Ovary (tissue), 9 donors: ENCODE results near the gene DTNBP1. TPM values are rescaled to one million over a fixed set of nuclear protein-coding genes. Genes with fewer than 3 reads are reported as not detected.

Experiments
- DNase-seq, 5 donors: peaks; one replicate each; pipeline ENCODE4 v3.0.0-alpha.2; 2019 to 2020
- H3K27ac ChIP-seq, 2 donors: fragments of 200-600 bp; one replicate each; pipeline versions ENCODE4 v1.5.1 to v1.8.0; 2019 to 2022
- H3K27me3 ChIP-seq: fragments of 200-600 bp; one replicate; pipeline ENCODE4 v1.8.0; 2022
- H3K36me3 ChIP-seq: fragments of 200-600 bp; sonication (generic); one replicate; pipeline ENCODE4 v1.5.1; 2019
- H3K4me1 ChIP-seq: one replicate; pipeline ENCODE4 v1.8.1; 2013; ENCODE audit warnings: mild to moderate bottlenecking, moderate library complexity; ENCODE audit not compliant: insufficient read depth
- H3K4me3 ChIP-seq: fragments of 200-600 bp; sonication (generic); one replicate; pipeline ENCODE4 v1.5.1; 2017
- H3K9me3 ChIP-seq, 2 donors: fragments of 200-600 bp in 1 of 2; sonication (generic) in 1 of 2; one replicate each; pipeline versions ENCODE4 v1.5.1 to v1.8.1; 2013 to 2019; ENCODE audit warnings: mild to moderate bottlenecking in 1 of 2, moderate library complexity in 1 of 2
- EP300 ChIP-seq: sonication (generic); formaldehyde crosslinking; IDR thresholded peaks from one replicate; pipeline ENCODE4 v1.6.1; 2017; ENCODE audit warnings: antibody characterized with exemption
- POLR2A ChIP-seq: fragments of 450-650 bp; IDR thresholded peaks from one replicate; pipeline ENCODE4 v1.6.1; 2017; ENCODE audit warnings: antibody characterized with exemption, mild to moderate bottlenecking, moderate library complexity
- WGBS, 3 donors: extraction: QIAGEN DNeasy Blood & Tissue Kit in 1 of 3; methylation state at CpG; one replicate each; pipeline versions ENCODE4 v1.1.5 to v1.1.7; 2013 to 2017; 5-methylcytosine and 5-hydroxymethylcytosine counted together
- intact Hi-C, 4 donors: fragments of 100-400 bp; cut with DNase I; formaldehyde crosslinking; loops; one replicate each; pipeline versions ENCODE4 v1.11.0 to v1.15.1; 2022 to 2023
- polyA plus RNA-seq, 2 donors: library from polyadenylated mRNA; stranded (reverse); fragments of 200-250 nt in 1 of 2; fragments of 350-450 nt in 1 of 2; fragmentation: Illumina TruSeq in 1 of 2; extraction: RNeasy Lipid Tissue Mini Kit (QIAGEN cat#74804) in 1 of 2; gene quantifications; one replicate each; pipeline ENCODE4 v1.2.3, GENCODE V29; 2013 to 2014
- total RNA-seq, 7 donors: library from RNA; depleted of rRNA in 2 of 7; stranded (reverse); fragments of >200 nt in 2 of 7; fragmentation: NEBNext Ultra II Directional in 3 of 7; extraction: Animal tissue kit (Norgen Biotek cat#: 25700) in 3 of 7; gene quantifications; one replicate each; pipeline versions ENCODE4 v1.1.0 to v1.2.4, GENCODE V29; 2016 to 2023
- TF ChIP-seq, protein P1 (sequence below), 3 donors: fragments of 450-650 bp in 2 of 3; fragments of 200-600 bp in 1 of 3; IDR thresholded peaks; one replicate each; pipeline versions ENCODE4 v1.5.1 to v1.8.0; 2016 to 2022; ENCODE audit warnings: antibody characterized with exemption in 3 of 3, mild to moderate bottlenecking in 1 of 3
- donor health status: DM: no; HTN: no; CAD: no; lungs with moderate emphysema.
- donor health status: DM: no; HTN: no; CAD: no.
- donor health status: Bipolar disorder and iron deficiency.
- donor health status: DM: yes; HTN: yes; CAD: no.
- donor health status: DM: no; HTN: no; CAD: no.
- donor health status: DM: yes; HTN: yes; CAD: no.

The DTNBP1 gene
- total and polyA plus RNA-seq, 9 donors = 11.0 to 21.4 (median 15.6) TPM

DNA sequence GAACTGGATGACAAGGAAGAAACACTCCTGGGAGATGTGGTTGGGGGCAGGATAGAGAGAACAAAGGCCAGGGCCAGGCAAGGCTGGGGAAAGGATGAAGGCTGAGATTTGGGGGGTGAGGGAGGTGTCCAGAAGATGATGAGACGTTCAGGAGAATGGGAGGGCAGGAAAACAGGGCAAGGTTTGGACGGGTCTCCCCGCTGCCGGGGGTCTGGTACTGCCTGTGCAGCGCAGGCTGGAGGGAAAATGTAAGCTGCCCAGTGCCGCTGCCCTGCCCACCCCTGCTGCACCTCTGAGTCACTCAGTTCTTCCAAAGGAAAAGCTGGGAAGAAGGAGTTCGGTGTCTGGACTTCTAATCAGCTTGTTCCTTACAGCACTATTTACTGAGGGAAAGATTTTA is 130.9 kb downstream of the DTNBP1 start:
- Histone ChIP-seq H3K4me1 (no peaks in the 10 kb centered on the region), H3K27me3 (no peaks in the 10 kb centered on the region), H3K27ac (no peak overlapping the region), H3K36me3 (no peaks in the 10 kb centered on the region), H3K4me3 (no peak overlapping the region), H3K9me3 (no peaks in the 10 kb centered on the region)
- intact Hi-C loops = no loop called here
- no peak for DNase-seq
- WGBS, 3 donors = 92 to 95% (median 95%) methylated on average over 7 of the region's 7 CpGs
- TF ChIP-seq POLR2A (no peak), EP300 (no peak)
- TF ChIP-seq, protein P1, sequence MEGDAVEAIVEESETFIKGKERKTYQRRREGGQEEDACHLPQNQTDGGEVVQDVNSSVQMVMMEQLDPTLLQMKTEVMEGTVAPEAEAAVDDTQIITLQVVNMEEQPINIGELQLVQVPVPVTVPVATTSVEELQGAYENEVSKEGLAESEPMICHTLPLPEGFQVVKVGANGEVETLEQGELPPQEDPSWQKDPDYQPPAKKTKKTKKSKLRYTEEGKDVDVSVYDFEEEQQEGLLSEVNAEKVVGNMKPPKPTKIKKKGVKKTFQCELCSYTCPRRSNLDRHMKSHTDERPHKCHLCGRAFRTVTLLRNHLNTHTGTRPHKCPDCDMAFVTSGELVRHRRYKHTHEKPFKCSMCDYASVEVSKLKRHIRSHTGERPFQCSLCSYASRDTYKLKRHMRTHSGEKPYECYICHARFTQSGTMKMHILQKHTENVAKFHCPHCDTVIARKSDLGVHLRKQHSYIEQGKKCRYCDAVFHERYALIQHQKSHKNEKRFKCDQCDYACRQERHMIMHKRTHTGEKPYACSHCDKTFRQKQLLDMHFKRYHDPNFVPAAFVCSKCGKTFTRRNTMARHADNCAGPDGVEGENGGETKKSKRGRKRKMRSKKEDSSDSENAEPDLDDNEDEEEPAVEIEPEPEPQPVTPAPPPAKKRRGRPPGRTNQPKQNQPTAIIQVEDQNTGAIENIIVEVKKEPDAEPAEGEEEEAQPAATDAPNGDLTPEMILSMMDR (IDR thresholded peaks at IDR 0.05) = no peak

GRCh38 chr6:15530411-15530810 is 132.4 kb downstream of the DTNBP1 start:
- Histone ChIP-seq H3K27me3 (no peaks in the 10 kb centered on the region), H3K36me3 (no peaks in the 10 kb centered on the region), H3K27ac (no peak overlapping the region), H3K9me3 (no peaks in the 10 kb centered on the region), H3K4me1 (no peaks in the 10 kb centered on the region), H3K4me3 (no peak overlapping the region)
- DNase-seq = no peak
- TF ChIP-seq, protein P1 (IDR thresholded peaks at IDR 0.05) = no peak
- WGBS, 3 donors = 89 to 97% (median 93%) methylated on average over 10 of the region's 10 CpGs
- intact Hi-C loops = no loop called here

DNA sequence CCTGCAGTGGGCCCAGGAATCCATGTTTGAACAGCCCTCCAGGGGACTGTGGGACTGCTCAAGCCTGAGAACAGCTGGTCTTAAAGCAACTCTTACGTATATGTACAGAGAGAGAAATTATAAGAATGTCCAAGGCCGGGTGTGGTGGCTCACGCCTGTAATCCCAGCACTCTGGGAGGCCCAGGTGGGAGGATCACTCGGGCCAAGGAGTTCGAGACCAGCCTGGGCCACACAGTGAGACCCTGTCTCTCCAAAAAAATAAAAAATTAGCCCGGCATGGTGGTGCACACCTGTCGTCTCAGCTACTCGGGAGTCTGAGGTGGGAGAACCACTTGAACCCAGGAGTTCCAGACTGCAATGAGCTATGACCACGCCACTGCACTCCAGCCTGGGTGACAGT is 134.0 kb downstream of the DTNBP1 start:
- no peaks in the 10 kb centered on the region for H3K36me3 ChIP-seq
- WGBS, 3 donors = 96 to 98% (median 97%) methylated on average over 9 of the region's 9 CpGs
- H3K9me3 ChIP-seq = no peaks in the 10 kb centered on the region
- H3K4me1 ChIP-seq = no peaks in the 10 kb centered on the region
- no peak overlapping the region for H3K27ac ChIP-seq
- DNase-seq = no peak
- H3K27me3 ChIP-seq = no peaks in the 10 kb centered on the region
- TF ChIP-seq POLR2A (no peak), EP300 (no peak)
- TF ChIP-seq, protein P1 (IDR thresholded peaks at IDR 0.05) = no peak
- intact Hi-C loops = no loop called here
- H3K4me3 ChIP-seq = no peak overlapping the region

DNA sequence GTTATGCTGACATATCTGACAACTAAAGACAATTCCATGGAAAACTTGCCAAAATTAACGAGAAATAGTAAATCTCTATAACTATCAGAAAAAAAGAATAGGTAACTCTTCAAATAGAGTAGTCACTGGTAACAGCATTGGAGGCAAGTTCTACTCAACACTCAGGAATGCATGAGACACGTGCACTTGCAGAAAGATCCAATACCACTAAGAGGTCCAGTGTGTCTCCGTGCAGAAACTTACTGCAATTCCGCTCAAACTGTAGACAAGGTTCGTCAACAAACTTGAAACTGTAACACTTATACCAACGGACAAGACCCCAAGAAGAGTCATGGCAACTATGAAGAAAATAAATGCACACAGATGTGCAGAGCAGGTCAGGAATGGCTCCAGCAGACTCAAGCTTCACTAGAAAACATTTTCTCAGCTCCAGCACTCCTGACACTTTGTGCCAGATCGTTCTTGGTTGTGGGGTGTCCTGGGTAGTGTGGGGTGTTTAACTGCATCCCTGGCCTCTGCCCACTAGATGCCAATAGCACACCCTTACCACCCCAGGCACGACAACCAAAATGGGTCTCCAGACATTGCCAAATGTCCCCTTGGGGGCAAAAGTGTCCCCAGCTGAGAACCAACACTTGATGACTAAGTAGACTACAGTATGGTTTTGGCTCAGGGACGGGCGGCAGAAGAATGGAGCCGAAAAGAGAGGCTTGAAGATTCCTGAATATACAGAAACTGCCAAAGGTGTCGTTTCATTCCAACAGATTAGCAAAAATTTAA is 134.8 kb downstream of the DTNBP1 start:
- TF ChIP-seq, protein P1 (IDR thresholded peaks at IDR 0.05) = no peak
- no peak for TF ChIP-seq EP300
- no peak for TF ChIP-seq POLR2A
- DNase-seq = no peak
- Histone ChIP-seq H3K4me3 (no peak overlapping the region), H3K27me3 (no peaks in the 10 kb centered on the region), H3K9me3 (no peaks in the 10 kb centered on the region), H3K4me1 (no peaks in the 10 kb centered on the region), H3K36me3 (no peaks in the 10 kb centered on the region), H3K27ac (no peak overlapping the region)
- intact Hi-C loops = no loop called here
- 89 to 96% (median 92%) methylated on average over 12 of the region's 12 CpGs for WGBS, 3 donors
